Neural cell (in vitro differentiated cells): ENCODE results near the gene ARID1A. TPM values are rescaled to one million over a fixed set of nuclear protein-coding genes. Genes with fewer than 3 reads are reported as not detected.

Experiments used
- H2AFZ ChIP-seq: fragments of 200-600, 300-800 bp; sonication (generic), shearing (Covaris generic); 2 replicates; pipeline ENCODE4 v1.6.0; 2014; ENCODE audit warnings: low read depth, mild to moderate bottlenecking, antibody characterized with exemption, low read length, moderate library complexity
- H3F3A ChIP-seq: fragments of 200-600 bp; shearing (Covaris generic); 2 replicates; pipeline ENCODE4 v1.6.1; 2016; ENCODE audit warnings: mild to moderate bottlenecking, moderate library complexity, mixed read lengths, antibody characterized with exemption, low read length; ENCODE audit not compliant: insufficient read depth, poor library complexity, severe bottlenecking
- H3K27ac ChIP-seq: fragments of 200-600, 300-800 bp; sonication (generic), shearing (Covaris generic); 2 replicates; pipeline ENCODE4 v1.5.1; 2014; ENCODE audit warnings: mild to moderate bottlenecking, low read length, moderate library complexity
- H3K27me3 ChIP-seq: fragments of 300-800, 200-600 bp; sonication (generic), shearing (Covaris generic); 2 replicates; pipeline ENCODE4 v1.6.0; 2014; ENCODE audit warnings: mild to moderate bottlenecking, low read depth, low read length, moderate library complexity; ENCODE audit not compliant: insufficient read depth
- H3K36me3 ChIP-seq: fragments of 300-800, 200-600 bp; sonication (generic), shearing (Covaris generic); 2 replicates; pipeline ENCODE4 v1.5.1; 2014; ENCODE audit warnings: mild to moderate bottlenecking, antibody characterized with exemption, low read length, moderate library complexity; ENCODE audit not compliant: insufficient read depth
- H3K4me2 ChIP-seq: fragments of 300-800, 200-600 bp; sonication (generic), shearing (Covaris generic); 2 replicates; pipeline ENCODE4 v1.6.0; 2014; ENCODE audit warnings: mild to moderate bottlenecking, low read length
- H3K4me3 ChIP-seq: fragments of 300-800, 200-600 bp; sonication (generic), shearing (Covaris generic); 2 replicates; pipeline ENCODE4 v1.5.1; 2014; ENCODE audit warnings: mild to moderate bottlenecking, low read length, moderate library complexity
- H3K79me2 ChIP-seq: fragments of 200-600 bp; shearing (Covaris generic); replicated peaks from 2 replicates; pipeline ENCODE4 v1.6.0; 2014; ENCODE audit warnings: mild to moderate bottlenecking, low read length, moderate library complexity; ENCODE audit not compliant: insufficient read depth
- H3K9ac ChIP-seq: fragments of 300-800, 200-600 bp; sonication (generic), shearing (Covaris generic); 2 replicates; pipeline ENCODE4 v1.6.1; 2016; ENCODE audit warnings: mild to moderate bottlenecking, low read length, mixed read lengths
- H3K9me2 ChIP-seq: fragments of 200-600 bp; shearing (Covaris generic); 2 replicates; pipeline ENCODE4 v1.6.1; 2016; ENCODE audit warnings: mild to moderate bottlenecking, low read length, mixed read lengths; ENCODE audit not compliant: insufficient read depth
- H3K9me3 ChIP-seq: fragments of 200-600, 300-800 bp; sonication (generic), shearing (Covaris generic); 2 replicates; pipeline ENCODE4 v1.6.1; 2016; ENCODE audit warnings: mild to moderate bottlenecking, mixed run types, low read length, moderate library complexity, mixed read lengths
- H4K20me1 ChIP-seq: fragments of 200-600 bp; shearing (Covaris generic); 2 replicates; pipeline ENCODE4 v1.6.1; 2016; ENCODE audit warnings: mild to moderate bottlenecking, mixed run types; ENCODE audit not compliant: insufficient read depth
- EP300 ChIP-seq: fragments of 450-650 bp; conservative IDR thresholded peaks from 2 replicates; pipeline ENCODE4 v1.6.1; 2014; ENCODE audit warnings: antibody characterized with exemption, mild to moderate bottlenecking, moderate library complexity; ENCODE audit not compliant: poor library complexity, severe bottlenecking
- EZH2 ChIP-seq: fragments of 200-600, 300-800 bp; shearing (Covaris generic), sonication (generic); IDR thresholded peaks from 2 replicates; pipeline ENCODE4 v1.6.1; 2014; ENCODE audit warnings: antibody characterized with exemption, low read length, borderline replicate concordance, mild to moderate bottlenecking; ENCODE audit not compliant: insufficient read depth, poor library complexity, severe bottlenecking
- MXI1 ChIP-seq: fragments of 450-650 bp; conservative IDR thresholded peaks from 2 replicates; pipeline ENCODE4 v1.6.1; 2014; ENCODE audit warnings: antibody characterized with exemption, mild to moderate bottlenecking; ENCODE audit not compliant: poor library complexity, severe bottlenecking
- POLR2AphosphoS5 ChIP-seq: IDR thresholded peaks from 2 replicates; pipeline ENCODE4 v1.6.1; 2012
- RAD21 ChIP-seq: fragments of 450-650 bp; conservative IDR thresholded peaks from 2 replicates; pipeline ENCODE4 v1.6.1; 2014; ENCODE audit warnings: antibody characterized with exemption, mild to moderate bottlenecking, moderate library complexity
- SMC3 ChIP-seq: fragments of 450-650 bp; conservative IDR thresholded peaks from 2 replicates; pipeline ENCODE4 v1.6.1; 2014; ENCODE audit warnings: antibody characterized with exemption, mild to moderate bottlenecking, moderate library complexity; ENCODE audit not compliant: poor library complexity
- TAF1 ChIP-seq: IDR thresholded peaks from 2 replicates; pipeline ENCODE4 v1.6.1; 2012; ENCODE audit warnings: low read depth
- polyA plus RNA-seq: library from polyadenylated mRNA; depleted of rRNA; stranded (reverse); fragments of >200 nt; gene quantifications from 2 replicates; pipeline ENCODE4 v1.2.3, GENCODE V29; 2014
- TF ChIP-seq, protein P1 (sequence below): fragments of 450-650 bp; IDR thresholded peaks from 2 replicates; pipeline ENCODE4 v1.5.1; 2014; ENCODE audit warnings: antibody characterized with exemption, mild to moderate bottlenecking, moderate library complexity; ENCODE audit not compliant: poor library complexity, severe bottlenecking
- TF ChIP-seq, protein P2 (sequence below): IDR thresholded peaks from 2 replicates; pipeline ENCODE4 v1.6.1; 2012; ENCODE audit warnings: borderline replicate concordance

The ARID1A gene
- polyA plus RNA-seq, 1 donor from 2014 or later = 13.2 TPM

DNA sequence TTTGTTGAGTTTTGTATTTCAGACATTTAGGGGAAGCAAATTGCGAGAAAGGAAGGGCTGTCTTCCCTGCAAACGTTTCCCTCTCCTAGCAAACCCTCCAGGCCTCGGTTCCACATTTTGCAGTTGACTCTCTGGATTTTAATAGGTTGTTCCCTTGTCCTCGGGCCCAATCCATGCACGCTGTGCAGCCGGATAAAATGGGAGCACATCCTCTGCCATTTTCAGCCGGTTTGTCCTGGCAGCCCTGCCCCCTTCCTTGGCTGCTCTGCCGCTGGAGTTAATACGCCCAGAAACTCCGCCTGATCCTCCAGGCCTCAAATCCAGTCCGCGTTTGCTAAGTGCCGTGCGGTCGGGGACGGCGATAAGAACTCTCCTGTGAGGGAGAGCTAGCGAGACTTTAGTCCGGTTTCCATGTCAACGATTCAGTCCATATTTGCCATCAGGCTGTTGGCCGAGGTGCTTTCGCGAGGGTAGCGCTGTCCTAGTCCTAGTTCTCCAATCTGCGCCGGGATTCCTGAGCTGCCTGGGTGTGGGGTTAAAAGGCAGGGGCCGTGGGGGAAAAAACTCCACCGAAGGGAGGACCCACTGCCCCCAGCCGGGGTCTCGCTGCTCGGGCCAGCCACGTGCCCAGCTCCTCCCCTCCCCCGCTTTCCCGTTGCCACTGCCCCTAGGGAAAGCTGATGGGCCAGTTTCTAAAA lies 2.9 kb upstream of the ARID1A start:
- Histone ChIP-seq H3K4me3 (peak overlapping the region; percentile 77), H3F3A (peaks cover 3% of the 10 kb centered on the region), H3K27ac (peak overlapping the region; percentile 90), H3K9me2 (no peaks in the 10 kb centered on the region), H3K4me2 (peak overlapping the region; percentile 99), H2AFZ (peak overlapping the region; percentile 40), H4K20me1 (no peaks in the 10 kb centered on the region), H3K36me3 (no peaks in the 10 kb centered on the region), H3K79me2 (peaks cover 31% of the 10 kb centered on the region), H3K27me3 (no peaks in the 10 kb centered on the region), H3K9me3 (no peaks in the 10 kb centered on the region), H3K9ac (peak overlapping the region; percentile 71)
- TF ChIP-seq POLR2AphosphoS5 = no peak
- peak; percentile 32 for TF ChIP-seq RAD21
- TF ChIP-seq, protein P1, sequence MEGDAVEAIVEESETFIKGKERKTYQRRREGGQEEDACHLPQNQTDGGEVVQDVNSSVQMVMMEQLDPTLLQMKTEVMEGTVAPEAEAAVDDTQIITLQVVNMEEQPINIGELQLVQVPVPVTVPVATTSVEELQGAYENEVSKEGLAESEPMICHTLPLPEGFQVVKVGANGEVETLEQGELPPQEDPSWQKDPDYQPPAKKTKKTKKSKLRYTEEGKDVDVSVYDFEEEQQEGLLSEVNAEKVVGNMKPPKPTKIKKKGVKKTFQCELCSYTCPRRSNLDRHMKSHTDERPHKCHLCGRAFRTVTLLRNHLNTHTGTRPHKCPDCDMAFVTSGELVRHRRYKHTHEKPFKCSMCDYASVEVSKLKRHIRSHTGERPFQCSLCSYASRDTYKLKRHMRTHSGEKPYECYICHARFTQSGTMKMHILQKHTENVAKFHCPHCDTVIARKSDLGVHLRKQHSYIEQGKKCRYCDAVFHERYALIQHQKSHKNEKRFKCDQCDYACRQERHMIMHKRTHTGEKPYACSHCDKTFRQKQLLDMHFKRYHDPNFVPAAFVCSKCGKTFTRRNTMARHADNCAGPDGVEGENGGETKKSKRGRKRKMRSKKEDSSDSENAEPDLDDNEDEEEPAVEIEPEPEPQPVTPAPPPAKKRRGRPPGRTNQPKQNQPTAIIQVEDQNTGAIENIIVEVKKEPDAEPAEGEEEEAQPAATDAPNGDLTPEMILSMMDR = no peak
- no peak for TF ChIP-seq EZH2
- peak; percentile 65 for TF ChIP-seq EP300
- peak; percentile 74 for TF ChIP-seq MXI1
- TF ChIP-seq, protein P2, sequence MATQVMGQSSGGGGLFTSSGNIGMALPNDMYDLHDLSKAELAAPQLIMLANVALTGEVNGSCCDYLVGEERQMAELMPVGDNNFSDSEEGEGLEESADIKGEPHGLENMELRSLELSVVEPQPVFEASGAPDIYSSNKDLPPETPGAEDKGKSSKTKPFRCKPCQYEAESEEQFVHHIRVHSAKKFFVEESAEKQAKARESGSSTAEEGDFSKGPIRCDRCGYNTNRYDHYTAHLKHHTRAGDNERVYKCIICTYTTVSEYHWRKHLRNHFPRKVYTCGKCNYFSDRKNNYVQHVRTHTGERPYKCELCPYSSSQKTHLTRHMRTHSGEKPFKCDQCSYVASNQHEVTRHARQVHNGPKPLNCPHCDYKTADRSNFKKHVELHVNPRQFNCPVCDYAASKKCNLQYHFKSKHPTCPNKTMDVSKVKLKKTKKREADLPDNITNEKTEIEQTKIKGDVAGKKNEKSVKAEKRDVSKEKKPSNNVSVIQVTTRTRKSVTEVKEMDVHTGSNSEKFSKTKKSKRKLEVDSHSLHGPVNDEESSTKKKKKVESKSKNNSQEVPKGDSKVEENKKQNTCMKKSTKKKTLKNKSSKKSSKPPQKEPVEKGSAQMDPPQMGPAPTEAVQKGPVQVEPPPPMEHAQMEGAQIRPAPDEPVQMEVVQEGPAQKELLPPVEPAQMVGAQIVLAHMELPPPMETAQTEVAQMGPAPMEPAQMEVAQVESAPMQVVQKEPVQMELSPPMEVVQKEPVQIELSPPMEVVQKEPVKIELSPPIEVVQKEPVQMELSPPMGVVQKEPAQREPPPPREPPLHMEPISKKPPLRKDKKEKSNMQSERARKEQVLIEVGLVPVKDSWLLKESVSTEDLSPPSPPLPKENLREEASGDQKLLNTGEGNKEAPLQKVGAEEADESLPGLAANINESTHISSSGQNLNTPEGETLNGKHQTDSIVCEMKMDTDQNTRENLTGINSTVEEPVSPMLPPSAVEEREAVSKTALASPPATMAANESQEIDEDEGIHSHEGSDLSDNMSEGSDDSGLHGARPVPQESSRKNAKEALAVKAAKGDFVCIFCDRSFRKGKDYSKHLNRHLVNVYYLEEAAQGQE = peak; percentile 42
- TF ChIP-seq SMC3 = peak; percentile 41
- TF ChIP-seq TAF1 = peak; percentile 96

DNA sequence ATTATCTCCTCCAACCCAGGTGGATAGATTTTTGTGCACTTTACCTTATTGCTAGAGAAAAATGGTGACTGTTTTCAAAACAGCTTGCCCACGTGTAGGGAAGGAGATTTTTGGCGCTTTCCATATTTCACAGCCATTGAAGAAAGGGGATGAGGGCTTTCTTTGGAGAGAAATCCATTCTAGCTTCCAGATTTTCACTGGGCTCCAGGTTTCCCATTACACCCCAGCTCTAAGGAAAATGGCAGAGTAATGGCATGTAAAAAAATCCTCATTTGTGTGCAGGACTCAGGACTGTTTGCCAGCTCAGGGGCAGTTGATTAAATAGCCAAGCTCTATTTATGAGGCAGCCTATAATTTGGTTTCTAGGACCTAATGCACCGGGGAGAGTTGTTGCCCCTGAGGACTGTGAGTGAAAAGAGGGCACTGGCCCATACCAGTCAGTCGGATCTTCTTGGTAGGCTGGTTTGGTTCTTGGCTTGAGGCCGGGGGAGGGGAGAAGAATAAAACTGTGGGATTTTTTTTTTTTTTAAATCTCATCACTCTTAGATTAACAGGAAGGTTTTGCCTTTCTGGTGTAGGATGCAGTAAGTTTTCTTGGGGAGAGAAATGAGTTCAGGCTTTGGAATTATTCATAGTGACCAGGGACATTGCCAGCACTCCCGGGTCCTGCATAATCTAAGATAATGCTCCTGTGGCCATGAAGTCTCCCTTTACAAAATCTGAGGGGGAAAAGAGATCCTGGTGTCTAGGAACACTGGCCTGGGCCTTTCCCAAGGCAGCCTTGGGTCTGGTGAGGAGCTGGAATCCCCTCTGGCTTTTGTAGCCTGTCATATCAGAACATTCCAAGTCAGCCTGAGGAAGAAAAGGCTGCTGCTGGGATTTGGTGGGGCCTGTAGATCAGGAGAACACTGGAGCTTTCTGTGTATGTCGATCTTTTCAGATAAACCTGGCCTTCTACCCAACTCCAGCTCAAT lies 1.9 kb upstream of the ARID1A start:
- Histone ChIP-seq H3K9me2 (no peaks in the 10 kb centered on the region), H3K9me3 (no peaks in the 10 kb centered on the region), H3F3A (peaks cover 3% of the 10 kb centered on the region), H3K27ac (peak overlapping the region; percentile 90), H3K9ac (peak overlapping the region; percentile 71), H3K79me2 (peaks cover 40% of the 10 kb centered on the region), H3K4me3 (peak overlapping the region; percentile 77), H3K27me3 (no peaks in the 10 kb centered on the region), H3K4me2 (peak overlapping the region; percentile 99), H3K36me3 (no peaks in the 10 kb centered on the region), H4K20me1 (peaks cover 8% of the 10 kb centered on the region), H2AFZ (no peak overlapping the region)
- no peak for TF ChIP-seq POLR2AphosphoS5
- TF ChIP-seq MXI1 = no peak
- TF ChIP-seq TAF1 = no peak
- no peak for TF ChIP-seq EZH2
- TF ChIP-seq, protein P1 = no peak
- no peak for TF ChIP-seq EP300
- no peak for TF ChIP-seq SMC3
- TF ChIP-seq, protein P2 = no peak
- no peak for TF ChIP-seq RAD21
